ENCODE measurements around the gene CCL7.

DNA sequence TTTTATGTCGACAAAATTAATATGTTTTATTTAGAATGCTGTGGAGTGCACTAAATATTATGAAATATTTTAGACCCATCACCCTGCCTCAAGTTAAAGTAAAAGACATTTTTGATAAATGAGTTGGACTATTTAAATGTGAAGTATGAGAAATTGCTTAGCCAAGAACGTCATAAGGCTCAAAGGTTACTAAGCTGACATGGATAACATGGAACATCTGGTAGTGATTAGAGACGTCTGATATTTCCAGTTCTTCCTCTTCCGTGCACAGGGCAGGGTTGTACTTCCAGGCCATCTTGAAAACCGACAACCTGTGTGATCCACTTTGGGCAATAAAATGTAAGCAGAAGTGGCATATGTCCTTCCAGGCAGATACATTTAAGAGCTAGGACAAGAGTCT is 42.1 kb downstream of the CCL7 start:
- TF ChIP-seq, protein P1, sequence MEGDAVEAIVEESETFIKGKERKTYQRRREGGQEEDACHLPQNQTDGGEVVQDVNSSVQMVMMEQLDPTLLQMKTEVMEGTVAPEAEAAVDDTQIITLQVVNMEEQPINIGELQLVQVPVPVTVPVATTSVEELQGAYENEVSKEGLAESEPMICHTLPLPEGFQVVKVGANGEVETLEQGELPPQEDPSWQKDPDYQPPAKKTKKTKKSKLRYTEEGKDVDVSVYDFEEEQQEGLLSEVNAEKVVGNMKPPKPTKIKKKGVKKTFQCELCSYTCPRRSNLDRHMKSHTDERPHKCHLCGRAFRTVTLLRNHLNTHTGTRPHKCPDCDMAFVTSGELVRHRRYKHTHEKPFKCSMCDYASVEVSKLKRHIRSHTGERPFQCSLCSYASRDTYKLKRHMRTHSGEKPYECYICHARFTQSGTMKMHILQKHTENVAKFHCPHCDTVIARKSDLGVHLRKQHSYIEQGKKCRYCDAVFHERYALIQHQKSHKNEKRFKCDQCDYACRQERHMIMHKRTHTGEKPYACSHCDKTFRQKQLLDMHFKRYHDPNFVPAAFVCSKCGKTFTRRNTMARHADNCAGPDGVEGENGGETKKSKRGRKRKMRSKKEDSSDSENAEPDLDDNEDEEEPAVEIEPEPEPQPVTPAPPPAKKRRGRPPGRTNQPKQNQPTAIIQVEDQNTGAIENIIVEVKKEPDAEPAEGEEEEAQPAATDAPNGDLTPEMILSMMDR (IDR thresholded peaks at IDR 0.05; ENCODE audit: low read depth, low read length, poor library complexity, severe bottlenecking), result no peak
- no peak for TF ChIP-seq EZH2phosphoT487 (IDR thresholded peaks at IDR 0.05; ENCODE audit: borderline replicate concordance, low read length)
